Central memory CD8-positive, alpha-beta T cell (primary cell): ENCODE data around the gene TARBP2.
A peak's percentile ranks its signal among the peaks of the same experiment; 100 is the strongest.

Experiments used
- ATAC-seq: fragments of 150-1000 bp; cut with Tn5 transposase; replicated peaks from 2 replicates; pipeline ENCODE4 v1.10.0; 2022; ENCODE audit warnings: mild to moderate bottlenecking, moderate FRiP score, moderate number of reproducible peaks; ENCODE audit not compliant: poor library complexity, severe bottlenecking; ENCODE audit errors: extremely low read depth
- DNase-seq, 2 donors: peaks; one replicate each; pipeline ENCODE4 v3.0.0; 2021; ENCODE audit warnings: low spot score in 2 of 2
- H3K27ac Mint-ChIP-seq: one replicate; pipeline ENCODE4 v1.8.0; 2022; ENCODE audit warnings: low read depth, mild to moderate bottlenecking, moderate library complexity, mixed read lengths
- H3K27me3 Mint-ChIP-seq: one replicate; pipeline ENCODE4 v1.8.0; 2022; ENCODE audit warnings: mixed read lengths
- H3K36me3 Mint-ChIP-seq: one replicate; pipeline ENCODE4 v1.8.0; 2022; ENCODE audit warnings: mild to moderate bottlenecking, moderate library complexity, mixed read lengths; ENCODE audit not compliant: insufficient read depth
- H3K4me1 Mint-ChIP-seq: one replicate; pipeline ENCODE4 v1.8.0; 2022; ENCODE audit warnings: mixed read lengths
- H3K4me3 Mint-ChIP-seq: one replicate; pipeline ENCODE4 v1.8.0; 2022; ENCODE audit warnings: mild to moderate bottlenecking, moderate library complexity, mixed read lengths
- H3K9me3 Mint-ChIP-seq: one replicate; pipeline ENCODE4 v1.8.0; 2022; ENCODE audit warnings: mixed read lengths

Gene TARBP2

DNA sequence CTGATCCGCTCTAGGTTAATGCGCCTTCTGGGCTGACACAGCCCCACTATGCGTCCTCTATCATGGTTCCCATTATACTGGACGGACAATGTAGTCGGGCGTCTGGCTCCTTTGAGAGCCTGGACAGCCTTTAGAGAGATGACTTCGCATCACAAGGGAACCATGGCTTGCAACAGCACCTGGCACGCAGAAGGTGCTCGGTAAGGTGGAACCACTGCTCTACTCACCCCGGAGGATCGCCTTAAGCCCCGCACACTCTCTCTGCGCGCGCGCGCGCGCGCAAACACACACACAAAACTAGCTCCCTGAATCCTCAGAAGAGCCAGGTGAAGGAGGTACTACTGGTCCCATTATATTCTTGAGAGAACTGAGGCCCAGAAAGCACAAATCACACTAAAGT lies 8.9 kb upstream of the TARBP2 start:
- DNase-seq (no peak), ATAC-seq (no peak)
- H3K27me3 Mint-ChIP-seq = no peaks in the 10 kb centered on the region
- peak overlapping the region; percentile 93 for H3K27ac Mint-ChIP-seq
- peak overlapping the region; percentile 82 for H3K4me3 Mint-ChIP-seq
- peaks cover 34% of the 10 kb centered on the region for H3K4me1 Mint-ChIP-seq
- peaks cover 13% of the 10 kb centered on the region for H3K36me3 Mint-ChIP-seq
- H3K9me3 Mint-ChIP-seq = no peaks in the 10 kb centered on the region

DNA sequence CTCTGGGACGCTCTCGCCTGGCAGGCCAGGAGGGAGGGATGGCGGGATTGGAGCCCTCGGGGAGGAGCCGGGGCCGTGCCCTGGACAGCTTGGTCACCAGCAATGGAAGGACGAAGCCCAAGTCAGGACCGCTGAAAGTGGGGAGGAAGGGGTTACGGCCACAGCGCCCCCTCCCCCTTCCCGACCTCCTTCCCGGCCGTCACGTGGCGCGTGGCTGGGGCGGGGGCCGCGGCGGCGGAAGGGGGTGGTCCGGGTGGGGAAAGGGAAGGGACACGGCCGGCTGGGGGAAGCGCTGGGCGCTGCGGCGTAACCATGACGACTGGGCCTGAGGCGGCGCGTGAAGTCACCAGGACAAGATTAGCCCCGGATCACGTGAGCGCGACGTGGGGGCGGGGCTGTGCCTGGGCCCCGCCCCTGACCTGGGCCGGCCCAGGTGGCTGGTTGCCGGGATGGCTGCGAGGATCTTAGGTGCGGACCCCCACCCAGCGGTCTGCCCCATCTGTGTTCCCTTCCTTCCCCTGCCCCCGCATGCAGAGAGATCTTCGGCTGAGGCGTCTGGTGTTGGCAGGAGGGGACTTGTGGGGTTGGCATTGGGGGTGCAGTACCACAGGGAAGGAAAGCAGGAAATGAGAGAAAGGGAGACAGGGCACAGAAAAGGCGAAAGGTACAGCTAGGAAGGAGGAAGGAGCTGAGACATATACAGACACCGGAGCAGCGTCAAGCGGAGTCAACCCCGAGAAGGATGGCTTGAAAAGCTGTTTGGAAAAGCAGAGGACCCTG lies 8.1 kb upstream of the TARBP2 start:
- Mint-ChIP-seq H3K27me3 (no peaks in the 10 kb centered on the region), H3K27ac (peak overlapping the region; percentile 93), H3K4me1 (peaks cover 32% of the 10 kb centered on the region), H3K4me3 (peak overlapping the region; percentile 82), H3K36me3 (peaks cover 13% of the 10 kb centered on the region), H3K9me3 (no peaks in the 10 kb centered on the region)
- ATAC-seq (peak; percentile 93), DNase-seq (peak; percentile 71 to 78)

DNA sequence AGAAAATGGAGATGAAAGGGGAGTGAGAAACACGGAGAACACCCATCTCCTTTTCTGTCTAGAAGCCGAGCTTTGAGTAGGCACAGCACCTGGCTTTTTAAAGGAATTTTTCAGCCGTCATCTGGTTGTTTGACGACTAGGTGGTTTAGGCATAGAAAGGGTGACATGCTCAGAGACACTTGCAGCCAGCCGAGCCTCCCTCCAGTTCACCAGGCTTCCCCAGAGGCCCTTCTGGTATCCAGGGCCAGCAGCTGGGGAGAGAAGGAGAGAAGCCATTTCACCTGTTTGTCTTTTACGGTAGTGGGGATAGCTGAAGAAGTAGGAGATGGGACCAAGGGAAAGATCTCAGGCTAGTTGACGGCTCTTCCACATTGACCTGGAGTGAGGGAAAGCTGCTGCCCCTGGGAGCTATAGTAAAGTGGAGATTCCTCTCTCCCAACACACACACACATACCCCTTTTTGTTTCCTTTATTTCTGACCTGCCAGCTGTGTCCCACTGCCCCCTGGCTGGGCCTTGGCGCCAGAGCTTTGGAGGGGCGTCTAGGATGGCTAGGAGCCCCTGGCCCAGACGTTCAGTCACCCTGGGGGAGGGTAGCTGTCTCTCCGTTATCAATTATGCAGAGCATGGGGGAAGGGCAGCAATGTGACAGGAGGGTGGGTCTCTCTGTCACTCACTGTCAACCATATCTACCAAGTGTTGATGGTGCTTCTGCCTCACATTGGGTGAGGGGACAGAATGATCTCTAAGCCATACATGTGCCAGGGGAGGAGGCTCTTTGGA lies 7.3 kb upstream of the TARBP2 start:
- ATAC-seq (peak; percentile 10), DNase-seq (no peak)
- Mint-ChIP-seq H3K4me3 (peak overlapping the region; percentile 82), H3K27me3 (no peaks in the 10 kb centered on the region), H3K27ac (peak overlapping the region; percentile 93), H3K9me3 (no peaks in the 10 kb centered on the region), H3K36me3 (peaks cover 17% of the 10 kb centered on the region), H3K4me1 (peaks cover 37% of the 10 kb centered on the region)

DNA sequence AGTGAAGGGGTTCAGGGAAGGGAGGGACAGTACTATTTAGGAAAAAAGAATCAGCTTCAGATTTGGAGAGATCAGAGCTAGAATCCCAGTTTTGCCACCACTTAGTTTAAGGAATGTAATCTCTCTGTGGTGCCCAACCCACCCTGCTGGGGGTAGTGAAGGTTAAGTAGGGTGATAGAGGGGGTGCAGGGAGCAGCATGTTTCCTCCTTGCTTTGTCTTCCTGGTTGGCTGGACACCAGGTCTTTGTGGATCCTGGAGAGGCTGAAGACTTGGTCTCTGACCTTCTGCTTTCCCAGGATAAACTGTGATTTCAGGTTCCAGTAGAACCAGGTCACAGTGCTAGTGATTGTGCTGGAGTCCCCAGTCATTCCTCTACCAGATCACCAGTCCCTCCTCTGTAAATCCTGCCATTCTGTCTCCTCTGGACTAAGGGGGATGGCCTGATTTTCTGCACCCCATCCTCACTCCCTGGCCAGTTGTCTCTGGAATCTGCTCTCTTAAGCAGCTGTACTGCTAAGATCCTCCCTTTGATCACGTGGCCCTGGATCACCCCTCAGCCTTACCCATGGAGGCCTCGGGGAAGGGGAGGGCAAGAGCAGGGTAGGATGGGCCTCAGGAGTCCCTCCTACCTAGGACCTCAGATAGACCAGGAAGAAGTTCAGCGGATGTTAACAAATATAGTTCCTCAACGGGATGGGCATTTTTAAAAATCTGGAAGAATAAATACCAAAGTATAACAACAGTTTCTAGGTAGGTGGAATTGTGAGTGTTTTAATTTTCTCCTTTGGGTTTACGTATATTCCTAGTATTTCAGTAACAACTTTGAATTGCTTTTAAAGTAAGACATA lies 5.0 kb upstream of the TARBP2 start:
- H3K4me1 Mint-ChIP-seq = peaks cover 51% of the 10 kb centered on the region
- ATAC-seq (no peak), DNase-seq (no peak)
- no peaks in the 10 kb centered on the region for H3K9me3 Mint-ChIP-seq
- H3K27ac Mint-ChIP-seq = no peak overlapping the region
- H3K36me3 Mint-ChIP-seq = peaks cover 23% of the 10 kb centered on the region
- H3K27me3 Mint-ChIP-seq = no peaks in the 10 kb centered on the region
- H3K4me3 Mint-ChIP-seq = no peak overlapping the region

DNA sequence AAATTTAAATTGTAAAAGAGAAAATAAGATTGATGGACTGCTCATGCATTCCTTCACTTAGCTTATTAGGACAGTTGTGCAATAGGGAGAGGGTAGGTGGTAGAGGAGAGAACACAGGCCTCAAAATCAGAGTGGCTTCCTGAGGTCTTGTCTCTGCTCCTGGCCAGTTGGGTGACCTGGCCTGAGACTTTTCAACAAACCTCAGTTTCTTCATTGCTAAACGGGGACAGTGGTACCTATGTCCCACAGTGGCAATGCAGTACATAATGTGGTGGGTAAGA lies 4.4 kb upstream of the TARBP2 start:
- no peak overlapping the region for H3K4me3 Mint-ChIP-seq
- DNase-seq (no peak), ATAC-seq (no peak)
- no peaks in the 10 kb centered on the region for H3K27me3 Mint-ChIP-seq
- no peaks in the 10 kb centered on the region for H3K9me3 Mint-ChIP-seq
- peaks cover 51% of the 10 kb centered on the region for H3K4me1 Mint-ChIP-seq
- peaks cover 24% of the 10 kb centered on the region for H3K36me3 Mint-ChIP-seq
- no peak overlapping the region for H3K27ac Mint-ChIP-seq

DNA sequence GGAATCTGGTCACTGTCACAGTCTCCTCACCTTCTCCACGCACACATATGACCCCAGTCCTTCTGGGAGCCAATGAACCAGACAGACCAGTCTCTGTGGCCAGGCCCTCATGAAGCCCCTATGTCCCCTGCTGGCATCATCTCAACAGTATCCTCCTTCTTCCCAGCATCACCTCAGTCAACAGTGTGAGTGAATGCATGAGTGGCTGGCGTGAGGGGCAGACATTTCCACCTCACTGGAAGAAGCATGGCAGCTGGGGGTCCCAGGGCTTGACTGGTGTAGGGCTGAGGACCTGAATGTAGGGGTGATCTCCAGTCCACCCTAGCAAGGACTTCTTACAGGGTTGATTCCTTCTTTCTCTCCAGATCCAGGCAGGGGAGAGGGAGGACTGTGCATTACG lies 3.6 kb upstream of the TARBP2 start:
- Mint-ChIP-seq H3K4me3 (peak overlapping the region; percentile 91), H3K27me3 (no peaks in the 10 kb centered on the region), H3K9me3 (no peaks in the 10 kb centered on the region), H3K4me1 (peaks cover 51% of the 10 kb centered on the region), H3K27ac (no peak overlapping the region), H3K36me3 (peaks cover 24% of the 10 kb centered on the region)
- DNase-seq (no peak), ATAC-seq (no peak)

DNA sequence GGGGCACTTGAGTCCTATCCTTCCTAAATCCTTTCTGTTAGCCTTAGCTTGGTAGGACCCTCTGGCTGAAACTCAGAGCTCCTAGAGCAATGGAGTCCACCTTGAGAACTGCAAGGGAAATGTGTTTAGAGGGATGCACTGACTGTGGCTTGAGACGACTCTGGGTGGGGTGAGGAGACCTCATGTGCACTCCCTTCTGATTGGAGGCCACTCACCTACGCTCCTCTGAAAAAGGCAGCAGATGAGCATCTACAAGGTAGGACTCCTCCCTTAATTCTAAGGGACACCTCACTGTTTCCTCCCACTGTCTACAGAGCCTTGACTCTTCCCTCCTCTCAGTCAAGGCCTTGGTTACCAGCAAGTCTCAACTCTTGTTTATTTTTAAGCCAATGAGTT lies 2.9 kb upstream of the TARBP2 start:
- H3K4me1 Mint-ChIP-seq = peaks cover 46% of the 10 kb centered on the region
- peak overlapping the region; percentile 94 for H3K27ac Mint-ChIP-seq
- H3K27me3 Mint-ChIP-seq = no peaks in the 10 kb centered on the region
- peak overlapping the region; percentile 91 for H3K4me3 Mint-ChIP-seq
- DNase-seq = no peak
- H3K9me3 Mint-ChIP-seq = no peaks in the 10 kb centered on the region
- ATAC-seq = no peak
- peaks cover 22% of the 10 kb centered on the region for H3K36me3 Mint-ChIP-seq

DNA sequence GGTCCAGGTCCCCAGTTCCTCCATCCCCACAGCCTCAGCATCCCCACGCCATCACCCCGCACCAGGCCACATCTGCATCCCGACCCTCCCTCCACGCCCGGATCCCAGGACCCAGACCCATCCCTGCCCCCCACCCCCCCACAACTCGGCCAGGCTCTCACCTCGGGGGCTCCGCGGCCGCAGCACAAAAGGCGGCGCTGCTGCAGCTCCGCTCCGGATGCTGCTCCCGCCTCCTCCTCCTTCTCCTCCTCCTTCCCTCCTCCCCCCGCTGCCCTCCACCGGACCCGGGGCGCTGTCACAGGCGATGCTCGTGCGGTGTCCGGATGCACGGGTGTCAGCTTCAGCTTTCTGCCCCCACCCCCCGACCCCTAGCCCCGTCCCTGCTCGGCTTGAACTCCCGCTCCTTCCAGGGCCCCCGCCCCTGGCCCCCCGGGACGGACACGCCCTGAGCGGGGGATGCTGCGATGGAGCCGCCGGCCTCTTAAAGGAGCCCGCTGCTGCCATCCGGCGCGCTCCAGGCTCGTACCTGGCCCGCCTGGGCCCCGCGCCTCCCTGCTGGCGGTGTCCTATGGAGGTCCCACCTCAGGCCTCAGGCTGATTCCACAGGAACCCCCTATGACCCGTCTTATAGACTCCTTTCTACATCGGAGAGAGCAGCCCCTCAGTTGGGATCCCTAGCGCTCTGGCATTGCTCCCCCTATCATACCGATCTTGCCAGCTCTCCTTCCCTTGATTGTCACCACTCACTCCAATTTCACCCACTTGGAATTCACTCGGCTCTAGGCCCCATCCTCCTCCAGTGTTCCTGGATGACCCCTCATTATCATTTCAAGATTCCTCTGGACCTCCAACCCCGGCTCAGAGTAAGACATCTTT lies 1.6 kb upstream of the TARBP2 start, which contains the start of gene MAP3K12:
Gene MAP3K12 (minus strand): TSS at position 193 of the 876 bp plus-strand sequence. CDS start 12,067 bp downstream, outside the sequence.
- H3K4me1 Mint-ChIP-seq = peaks cover 37% of the 10 kb centered on the region
- DNase-seq (peak in 1 of 2 donors; percentile 36), ATAC-seq (no peak)
- no peaks in the 10 kb centered on the region for H3K27me3 Mint-ChIP-seq
- peak within 1 kb of the TSS; percentile 94 for H3K27ac Mint-ChIP-seq
- peaks cover 14% of the 10 kb centered on the region for H3K36me3 Mint-ChIP-seq
- H3K9me3 Mint-ChIP-seq = no peaks in the 10 kb centered on the region
- peak within 1 kb of the TSS; percentile 91 for H3K4me3 Mint-ChIP-seq

DNA sequence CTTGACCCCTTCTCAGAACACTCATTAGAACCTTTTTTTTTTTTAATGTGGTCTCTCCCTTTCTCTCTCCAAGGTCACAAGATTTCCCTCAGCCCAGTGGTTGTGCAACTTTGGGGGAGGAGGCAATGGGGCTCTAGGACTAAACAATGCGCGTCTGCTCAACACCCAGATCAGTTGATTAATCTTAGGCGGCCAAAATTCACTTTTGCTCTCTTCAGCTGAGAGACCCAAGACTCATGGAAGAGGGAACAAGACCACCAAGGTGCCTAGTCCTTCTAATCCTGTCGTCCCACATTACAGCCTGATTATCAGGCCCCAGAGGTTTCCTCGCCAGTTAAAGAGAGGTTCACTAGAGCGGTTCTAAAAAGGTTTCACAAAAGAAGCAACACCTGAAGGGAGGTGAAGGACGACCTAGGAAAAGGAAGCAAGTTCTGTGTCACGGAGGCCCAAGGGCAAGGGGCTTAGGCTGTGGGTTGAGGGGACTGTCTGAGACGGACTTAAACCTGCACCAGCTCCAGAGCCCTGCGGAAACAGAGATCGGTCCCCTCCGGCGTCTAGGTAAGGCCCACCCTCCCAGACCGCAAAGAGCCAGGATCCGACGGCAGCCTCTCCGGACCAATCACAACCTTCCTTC lies 824 bp upstream of the TARBP2 start:
- peak overlapping the region; percentile 91 for H3K4me3 Mint-ChIP-seq
- ATAC-seq (no peak), DNase-seq (no peak)
- H3K27ac Mint-ChIP-seq = peak overlapping the region; percentile 94
- H3K4me1 Mint-ChIP-seq = peaks cover 43% of the 10 kb centered on the region
- H3K36me3 Mint-ChIP-seq = peaks cover 14% of the 10 kb centered on the region
- H3K9me3 Mint-ChIP-seq = no peaks in the 10 kb centered on the region
- H3K27me3 Mint-ChIP-seq = no peaks in the 10 kb centered on the region

DNA sequence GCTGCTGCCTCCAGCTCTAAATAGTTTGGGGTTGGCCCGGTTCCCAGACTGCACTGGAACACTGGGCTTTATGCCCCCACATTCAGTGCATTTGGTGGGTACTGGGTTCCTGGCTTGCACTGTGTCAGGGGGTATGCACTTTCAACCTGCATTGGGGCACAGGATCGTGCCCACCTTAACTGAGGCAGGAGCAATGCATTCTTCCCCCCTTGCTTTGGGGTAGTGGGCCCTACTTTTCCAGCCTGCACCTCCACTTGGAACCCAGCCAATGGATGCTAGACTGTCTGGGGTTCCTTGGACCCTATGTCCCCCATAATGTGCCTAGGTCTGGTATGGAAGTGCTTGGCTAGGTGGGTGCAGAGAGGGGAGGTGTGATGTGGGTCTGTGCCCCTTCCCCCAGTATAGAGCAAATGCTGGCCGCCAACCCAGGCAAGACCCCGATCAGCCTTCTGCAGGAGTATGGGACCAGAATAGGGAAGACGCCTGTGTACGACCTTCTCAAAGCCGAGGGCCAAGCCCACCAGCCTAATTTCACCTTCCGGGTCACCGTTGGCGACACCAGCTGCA lies 615 bp downstream of the TARBP2 start:
- peaks cover 20% of the 10 kb centered on the region for H3K36me3 Mint-ChIP-seq
- peaks cover 47% of the 10 kb centered on the region for H3K4me1 Mint-ChIP-seq
- no peaks in the 10 kb centered on the region for H3K9me3 Mint-ChIP-seq
- ATAC-seq (no peak), DNase-seq (no peak)
- peak overlapping the region; percentile 94 for H3K27ac Mint-ChIP-seq
- H3K4me3 Mint-ChIP-seq = peak overlapping the region; percentile 91
- H3K27me3 Mint-ChIP-seq = no peaks in the 10 kb centered on the region

DNA sequence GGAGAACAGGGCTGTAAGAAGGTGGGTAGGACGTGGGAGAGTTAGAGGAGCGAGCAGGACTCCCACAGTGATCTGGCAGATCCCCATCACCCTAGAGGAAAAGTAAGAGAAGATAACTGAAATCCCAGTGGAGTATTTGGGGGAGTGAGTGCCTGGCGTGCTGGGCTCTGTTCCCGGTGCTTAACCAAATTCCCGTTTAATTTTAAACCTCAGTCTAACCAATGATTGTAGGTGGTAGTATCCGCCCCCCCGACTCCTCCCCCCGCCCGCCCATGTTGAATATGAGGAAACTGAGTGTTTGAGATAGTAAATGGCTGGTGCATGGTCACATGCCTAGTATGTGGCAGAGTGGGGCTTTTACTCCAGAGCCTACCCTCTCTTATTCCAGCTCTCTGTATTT lies 1.2 kb downstream of the TARBP2 start:
- H3K36me3 Mint-ChIP-seq = peaks cover 22% of the 10 kb centered on the region
- peak overlapping the region; percentile 91 for H3K4me3 Mint-ChIP-seq
- no peak for DNase-seq
- H3K27ac Mint-ChIP-seq = no peak overlapping the region
- no peaks in the 10 kb centered on the region for H3K27me3 Mint-ChIP-seq
- H3K4me1 Mint-ChIP-seq = peaks cover 45% of the 10 kb centered on the region
- no peaks in the 10 kb centered on the region for H3K9me3 Mint-ChIP-seq
- ATAC-seq = no peak
